Germinal center (tissue), 1 donor: ENCODE data around the gene JARID2.

Experiments
- DNase-seq: peaks from one replicate; pipeline ENCODE4 v3.0.0; 2012; ENCODE audit warnings: mixed read lengths, low spot score

Gene JARID2

DNA sequence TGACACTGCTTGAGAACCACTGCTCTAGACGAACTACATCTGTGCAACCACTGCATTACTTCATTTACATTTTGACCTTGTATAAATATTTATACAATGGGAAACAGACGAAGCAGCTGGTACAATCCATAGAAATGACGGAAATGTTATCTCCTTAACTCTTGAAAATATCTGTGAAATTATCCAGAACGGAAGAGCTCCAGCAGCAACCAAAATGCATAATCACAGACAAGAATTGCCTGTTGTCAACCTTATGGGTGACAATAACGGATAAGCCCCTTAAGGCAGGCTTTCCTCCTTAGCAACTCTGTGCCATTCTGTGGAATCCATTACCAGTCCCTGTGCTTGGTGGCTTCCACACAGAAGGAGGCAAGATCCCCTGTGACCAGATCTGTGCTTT lies 301.5 kb downstream of the JARID2 start:
- DNase-seq = no peak

DNA sequence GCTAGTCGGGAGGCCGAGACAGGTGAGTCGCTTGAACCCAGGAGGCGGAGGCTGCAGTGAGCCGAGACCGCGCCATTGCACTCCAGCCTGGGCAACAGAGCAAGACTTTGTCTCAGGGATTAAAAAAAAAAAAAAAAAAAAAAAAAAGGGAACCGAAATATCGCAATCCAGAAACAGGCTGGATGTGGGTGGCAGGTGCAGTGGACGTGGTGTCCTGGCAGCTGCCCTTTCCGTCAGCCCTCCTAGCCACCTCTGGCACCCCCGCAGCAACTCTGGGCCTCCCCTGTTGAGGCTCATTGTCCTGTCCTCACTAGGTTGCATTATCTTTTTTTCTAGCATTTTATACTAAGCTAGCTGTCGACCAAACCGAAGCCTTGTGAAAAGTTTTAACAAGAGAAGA lies 303.5 kb downstream of the JARID2 start:
- no peak for DNase-seq

DNA sequence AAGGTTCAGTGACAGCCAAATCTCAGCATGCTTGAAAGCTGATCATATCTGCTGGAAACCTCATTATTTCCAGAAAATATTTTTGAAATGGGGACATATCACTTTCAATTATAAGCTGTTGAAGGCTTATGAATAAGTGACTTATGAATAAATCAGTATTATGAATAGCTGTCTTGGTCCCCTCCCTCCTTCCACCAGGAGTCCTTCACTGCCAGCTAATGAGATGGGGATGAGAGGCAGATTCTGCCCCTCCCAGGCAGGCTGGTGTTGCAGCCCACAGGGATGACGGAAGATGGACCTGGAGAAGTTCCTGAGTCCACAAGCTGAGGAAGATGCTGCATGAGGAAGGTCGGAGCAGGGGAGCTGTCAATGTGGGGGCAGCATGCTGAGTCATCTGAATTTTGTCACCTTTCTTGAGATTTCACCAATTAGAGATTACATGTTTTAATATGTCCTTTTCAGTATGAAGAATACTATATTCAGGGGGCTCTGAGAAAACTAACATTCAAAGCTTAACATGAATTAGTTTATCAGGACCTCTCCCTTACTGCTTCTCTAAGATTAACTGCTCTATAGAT lies 304.8 kb downstream of the JARID2 start:
- DNase-seq = no peak

DNA sequence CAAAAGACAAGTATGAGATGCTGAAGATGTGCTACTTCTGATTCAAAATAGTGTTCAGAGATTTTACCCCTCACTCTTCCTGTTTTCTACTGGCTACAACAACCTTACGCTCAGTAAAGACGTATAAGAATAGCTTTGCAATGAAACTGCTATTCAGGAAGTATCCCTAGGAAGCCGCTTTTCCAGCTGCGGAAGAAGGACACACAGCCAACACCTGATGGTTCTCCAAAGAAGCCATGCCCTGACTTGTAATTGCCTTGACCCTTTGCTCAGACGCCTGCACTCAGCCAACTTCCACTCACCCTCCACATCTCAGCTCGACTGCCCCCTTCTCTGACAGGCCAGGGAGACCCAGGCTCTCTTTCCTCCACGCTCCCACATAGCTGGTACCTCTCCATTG lies 305.4 kb downstream of the JARID2 start:
- DNase-seq = no peak

DNA sequence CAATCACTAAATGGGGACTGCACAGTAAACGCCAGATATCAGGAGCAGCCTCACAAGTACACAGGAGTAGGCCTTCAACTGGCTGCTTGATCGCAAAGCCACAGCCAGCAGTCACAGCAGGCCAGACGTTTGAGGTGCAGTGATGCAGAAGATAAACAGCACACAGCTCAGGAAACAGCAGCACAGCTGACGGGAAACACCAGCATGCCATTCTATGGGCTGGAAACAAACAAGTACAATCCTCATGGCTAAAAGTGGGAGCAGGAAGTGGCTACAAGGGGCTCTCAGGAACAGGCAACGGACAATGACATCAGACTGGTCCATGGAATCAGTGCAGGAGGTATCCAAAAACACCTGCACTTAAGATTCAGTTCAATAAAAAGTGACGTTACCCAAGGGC lies 305.9 kb downstream of the JARID2 start:
- peak; percentile 14 for DNase-seq

DNA sequence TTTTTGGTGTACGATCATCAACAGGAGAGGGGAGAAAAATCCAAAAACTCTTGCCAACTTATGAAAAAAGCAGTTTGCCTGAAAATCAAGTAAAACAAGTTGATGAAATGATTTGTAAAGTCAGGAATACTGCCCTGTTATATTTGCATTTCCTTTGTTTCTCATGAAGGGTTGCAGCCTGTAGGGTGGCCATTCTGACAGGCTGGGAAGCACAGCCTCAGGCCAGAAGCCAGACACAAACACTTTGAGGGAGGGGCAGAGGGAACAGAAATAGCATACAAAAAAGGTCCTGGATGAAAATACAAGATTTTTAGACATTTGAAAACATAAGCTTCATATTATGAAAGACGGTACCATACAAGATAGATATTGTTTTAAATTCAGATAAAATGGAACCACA lies 307.2 kb downstream of the JARID2 start:
- DNase-seq = no peak

DNA sequence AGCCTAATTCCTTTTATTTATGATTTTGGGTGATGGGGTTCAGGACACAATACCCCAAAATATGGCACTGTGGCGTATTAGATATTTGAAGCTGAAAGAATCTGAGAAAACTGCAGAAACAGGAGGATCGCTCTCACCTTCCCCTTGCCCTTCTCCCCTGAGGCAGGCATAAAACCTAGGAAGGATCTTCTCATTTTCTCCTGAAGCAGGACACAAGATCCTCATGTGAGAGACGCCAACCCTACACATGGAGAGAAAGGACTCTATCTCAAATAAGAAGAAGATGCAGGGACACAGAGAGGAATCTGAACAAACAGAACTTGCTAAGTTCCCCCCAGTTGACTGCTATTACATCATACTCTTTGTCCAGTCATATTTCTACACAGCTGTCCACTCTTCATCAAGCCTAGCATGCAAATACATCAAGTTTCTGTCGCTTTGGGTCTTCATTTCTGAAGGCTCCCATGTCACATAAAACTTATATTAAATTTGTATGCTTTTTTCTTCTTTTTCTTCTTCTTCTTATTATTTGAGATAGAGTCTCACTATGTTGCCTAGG lies 307.9 kb downstream of the JARID2 start:
- DNase-seq = no peak

DNA sequence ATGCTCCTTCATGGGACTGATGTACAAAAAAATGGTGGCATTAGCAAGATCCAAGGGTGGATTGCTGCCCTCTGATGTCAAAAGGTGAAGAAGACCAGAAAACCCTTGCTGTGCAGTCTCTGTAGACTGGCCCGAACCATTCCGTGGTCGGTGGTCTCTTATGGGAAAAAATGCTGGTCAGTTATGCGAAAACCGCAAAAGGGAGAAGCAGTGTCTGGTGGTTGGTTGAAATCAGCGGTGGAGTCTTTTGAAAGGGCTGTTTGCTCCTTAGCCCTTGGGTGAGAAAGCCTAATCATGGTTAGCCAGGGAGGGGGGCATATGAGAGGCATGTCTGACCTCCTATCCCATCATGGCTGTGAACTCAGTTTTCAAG lies 308.8 kb downstream of the JARID2 start:
- DNase-seq = no peak

DNA sequence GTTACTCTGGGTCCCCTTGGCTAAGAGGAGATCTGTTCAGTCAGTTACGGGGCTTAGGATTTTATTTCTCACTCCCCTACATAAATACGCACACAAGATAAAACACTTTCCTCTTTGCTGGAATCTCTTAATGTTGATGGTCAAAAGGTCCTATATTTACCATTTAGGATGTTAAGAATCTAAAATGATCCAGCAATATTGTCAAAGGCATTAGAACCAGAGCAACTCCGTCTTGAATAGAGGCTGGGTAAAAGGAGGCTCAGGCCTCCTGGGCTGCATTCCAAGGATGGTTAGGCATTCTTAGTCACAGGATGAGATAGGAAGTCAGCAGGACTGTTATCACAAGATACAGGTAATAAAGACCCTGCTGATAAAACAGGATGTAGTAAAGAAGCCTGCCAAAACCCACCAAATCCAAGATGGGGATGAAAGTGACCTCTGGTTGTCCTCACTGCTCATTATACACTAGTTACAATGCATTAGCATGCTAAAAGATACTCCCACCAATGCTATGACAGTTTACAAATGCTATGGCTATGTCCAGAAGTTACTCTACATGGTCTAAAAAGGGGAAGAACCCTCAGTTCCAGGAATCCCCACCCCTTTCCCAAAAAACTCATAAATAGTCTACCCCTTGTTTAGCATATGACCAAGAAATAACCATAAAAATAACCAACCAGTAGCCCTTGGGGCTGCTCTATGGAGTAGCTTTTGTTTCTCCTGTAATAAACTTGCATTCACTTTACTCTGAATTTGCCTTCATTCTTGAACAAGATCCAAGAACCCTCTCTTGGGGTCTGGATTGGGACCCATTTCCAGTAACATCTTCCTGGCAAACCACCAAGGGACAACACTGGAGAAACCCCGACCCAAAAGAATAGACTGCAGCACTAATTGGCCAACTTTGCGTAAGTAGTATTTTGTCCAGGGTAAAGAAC lies 309.5 kb downstream of the JARID2 start:
- no peak for DNase-seq

DNA sequence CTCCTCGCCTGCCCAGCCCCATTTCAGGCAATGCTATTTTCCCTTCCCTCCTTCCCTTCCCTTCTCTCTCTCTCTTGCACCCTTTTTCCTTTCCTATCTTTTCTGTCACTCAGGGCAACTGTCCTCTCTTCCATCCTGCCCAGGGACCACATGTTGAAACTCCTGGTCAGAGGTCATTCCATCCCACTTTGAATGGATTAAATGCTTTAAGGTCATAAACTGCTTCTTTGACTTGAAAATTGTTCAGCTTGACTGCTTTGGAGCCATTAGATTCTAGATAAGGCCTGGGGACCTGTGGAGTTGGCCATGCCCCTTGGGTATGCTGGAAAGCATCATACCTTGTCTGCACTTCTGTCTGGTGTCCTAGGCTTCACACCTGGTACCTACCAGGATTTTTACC lies 310.8 kb downstream of the JARID2 start:
- DNase-seq = no peak

DNA sequence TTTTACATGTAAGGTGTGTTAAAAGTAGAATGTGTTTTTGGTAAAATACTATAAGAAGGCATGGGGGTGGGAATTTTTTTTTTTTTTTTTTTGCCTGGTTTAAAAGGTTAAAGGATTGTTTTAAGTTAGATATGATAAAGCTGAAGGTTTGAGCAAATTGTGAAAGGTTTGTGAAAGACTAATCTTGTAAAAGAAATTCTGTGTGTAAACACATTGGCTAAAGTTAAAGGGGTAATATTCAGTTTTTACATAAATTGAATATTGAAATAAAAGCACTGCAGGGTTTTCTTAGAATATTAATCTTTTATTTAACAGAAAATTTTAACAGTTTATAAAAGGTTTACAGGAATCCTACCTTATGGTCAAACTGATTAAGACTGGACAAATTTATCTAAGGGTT lies 311.3 kb downstream of the JARID2 start:
- DNase-seq = no peak

DNA sequence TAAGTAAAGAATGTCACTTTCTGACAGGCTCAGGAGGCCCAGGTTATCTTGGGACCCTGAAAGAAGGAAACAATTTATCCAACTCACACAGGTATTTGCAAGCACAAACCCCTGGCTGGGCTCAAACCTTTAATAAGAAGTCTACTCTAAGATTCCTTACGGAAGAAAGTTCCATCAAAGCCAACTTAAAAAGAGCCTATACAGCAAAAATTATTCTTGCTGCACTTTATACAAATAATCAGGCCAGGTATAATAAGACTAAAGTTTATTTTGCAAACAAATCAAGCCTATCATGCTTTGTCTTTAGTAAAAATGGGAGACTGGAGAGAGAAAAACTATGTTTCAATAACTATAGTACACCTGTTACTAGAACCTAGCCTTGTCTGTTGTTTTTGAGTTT lies 314.8 kb downstream of the JARID2 start:
- no peak for DNase-seq

DNA sequence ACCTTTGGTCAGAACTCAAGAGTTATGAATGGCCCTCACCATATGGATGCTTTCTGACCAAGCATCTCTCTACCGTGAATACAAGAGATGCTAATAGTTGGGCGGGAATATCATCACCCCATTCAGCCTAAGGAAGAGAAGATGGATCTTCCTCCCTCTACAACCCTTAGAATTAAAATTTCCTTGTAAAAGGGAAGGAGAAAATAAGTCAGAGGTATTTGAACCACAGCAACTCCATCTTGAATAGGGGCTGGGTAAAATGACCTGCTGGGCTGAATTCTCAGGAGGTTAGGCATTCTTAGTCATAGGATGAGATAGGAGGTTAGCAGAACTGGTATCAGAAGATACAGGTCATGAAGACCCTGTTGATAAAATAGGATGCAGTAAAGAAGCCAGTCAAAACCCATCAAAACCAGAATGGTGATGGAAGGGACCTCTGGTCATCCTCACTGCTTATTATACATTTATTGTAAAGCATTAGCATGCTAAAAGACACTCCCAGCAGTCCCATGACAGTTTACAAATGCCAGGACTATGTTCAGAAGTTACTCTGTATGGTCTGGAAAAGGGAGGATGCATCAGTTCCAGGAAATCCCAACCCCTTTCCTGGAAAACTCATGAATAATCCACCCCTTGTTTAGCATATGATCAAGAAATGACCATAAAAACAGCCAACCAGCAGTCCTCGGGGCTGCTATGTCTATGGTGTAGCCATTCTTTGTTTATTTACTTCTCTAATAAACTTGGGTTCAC lies 315.8 kb downstream of the JARID2 start:
- no peak for DNase-seq

DNA sequence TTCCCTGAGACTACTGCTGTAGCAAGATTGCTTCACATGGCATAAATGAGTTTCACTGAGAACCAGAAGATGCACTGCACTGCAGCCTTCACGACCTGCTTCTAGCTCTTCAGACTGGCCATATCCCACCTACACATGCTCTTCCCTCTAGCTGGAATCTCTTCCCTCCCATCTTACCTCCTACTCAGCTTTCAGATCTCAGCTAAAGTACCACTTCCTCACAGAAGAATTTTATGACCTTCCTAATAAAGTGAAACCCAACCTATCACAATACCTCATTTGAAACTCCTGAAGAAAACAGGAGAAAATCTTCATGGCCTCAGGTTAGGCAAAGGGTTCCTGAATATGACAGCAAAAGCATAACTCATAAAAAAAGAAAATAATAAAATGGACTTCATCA lies 317.1 kb downstream of the JARID2 start:
- no peak for DNase-seq

DNA sequence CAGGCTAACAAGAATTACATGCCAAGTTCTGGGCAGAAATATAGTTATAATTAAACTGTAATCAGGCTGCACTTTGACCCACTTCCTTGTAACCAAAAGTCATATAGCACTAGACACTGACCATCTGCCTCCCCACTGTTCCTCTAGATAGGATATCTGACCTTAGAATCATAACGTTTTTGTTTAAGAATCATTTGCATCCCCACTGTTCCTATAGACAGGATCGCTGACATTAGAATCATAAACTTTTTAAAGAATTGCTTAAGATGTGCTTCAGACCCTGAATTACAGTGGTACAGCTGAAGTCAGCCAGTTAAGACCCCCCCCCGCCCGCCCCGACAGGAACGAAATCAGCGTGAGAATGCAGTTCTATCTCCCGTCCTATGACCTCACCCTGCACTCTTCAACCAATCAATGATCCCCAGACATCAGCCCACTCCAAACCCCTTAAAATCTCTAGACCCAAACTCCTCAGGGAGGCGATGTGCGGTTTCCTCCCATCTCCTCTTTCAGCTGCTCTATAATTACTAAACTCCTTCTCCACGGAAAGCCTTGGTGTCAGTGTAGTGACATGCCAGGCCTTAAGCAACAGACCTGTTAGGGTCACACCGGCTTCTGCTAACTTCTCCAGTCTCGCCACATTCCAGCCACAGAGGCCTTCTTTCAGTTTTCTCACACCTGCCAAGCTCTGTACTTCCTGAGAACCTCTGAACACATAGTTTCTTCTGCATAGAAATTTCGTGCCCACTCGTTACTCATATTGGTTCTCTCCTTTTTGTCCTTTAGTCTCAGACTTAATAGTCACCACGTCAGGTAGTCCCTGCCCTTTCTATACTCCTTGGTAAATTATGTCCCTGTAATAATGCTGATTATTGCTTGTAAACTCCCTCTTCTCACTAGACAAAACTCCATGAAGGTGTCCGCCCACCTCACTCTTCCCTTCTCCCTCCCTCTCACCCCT lies 323.4 kb downstream of the JARID2 start:
- no peak for DNase-seq

DNA sequence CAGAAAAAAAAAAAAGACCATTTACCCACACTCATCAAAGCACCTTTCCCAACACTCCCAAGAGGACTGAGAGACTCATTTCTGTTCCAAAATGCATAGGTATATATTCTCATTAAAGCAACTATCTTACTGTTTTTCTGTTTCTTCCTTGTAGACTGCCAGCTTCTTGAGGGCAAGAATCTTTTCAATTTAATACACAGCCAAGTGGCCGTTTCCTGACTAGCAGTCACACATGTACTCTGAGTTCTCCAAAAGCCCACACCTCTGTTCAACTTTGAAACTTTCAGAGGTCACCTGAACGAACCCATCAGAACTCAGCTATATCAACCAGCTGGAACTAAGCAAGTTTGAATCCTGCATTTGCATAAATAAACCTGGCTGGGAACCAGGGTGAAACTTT lies 324.3 kb downstream of the JARID2 start:
- DNase-seq = no peak
